HG03175 (cell line): ENCODE measurements around the gene PARD6G.

Source experiments
- ATAC-seq: cut with Tn5 transposase; IDR thresholded peaks from one replicate; pipeline ENCODE4 v1.9.1; 2021; ENCODE audit warnings: mild to moderate bottlenecking, moderate library complexity; ENCODE audit not compliant: unreplicated experiment

PARD6G gene

DNA sequence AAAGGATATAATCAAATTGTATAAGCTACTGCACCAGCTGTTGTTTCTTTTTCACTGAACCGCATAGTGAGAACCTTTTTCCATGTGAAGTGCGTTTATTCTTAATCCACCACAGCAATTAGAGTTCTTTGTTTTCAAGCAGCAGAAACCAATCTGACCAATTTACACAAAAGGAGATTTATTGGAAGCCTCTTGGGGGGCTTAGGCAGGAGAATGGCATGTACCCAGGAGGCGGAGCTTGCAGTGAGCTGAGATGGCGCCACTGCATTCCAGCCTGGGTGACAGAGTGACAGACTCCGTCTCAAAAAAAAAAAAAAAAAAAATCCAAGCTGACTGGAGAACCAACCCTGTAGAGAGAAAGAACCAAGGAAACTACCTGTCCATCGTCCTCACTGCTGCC lies 128.2 kb downstream of the PARD6G start:
- no peak for ATAC-seq

DNA sequence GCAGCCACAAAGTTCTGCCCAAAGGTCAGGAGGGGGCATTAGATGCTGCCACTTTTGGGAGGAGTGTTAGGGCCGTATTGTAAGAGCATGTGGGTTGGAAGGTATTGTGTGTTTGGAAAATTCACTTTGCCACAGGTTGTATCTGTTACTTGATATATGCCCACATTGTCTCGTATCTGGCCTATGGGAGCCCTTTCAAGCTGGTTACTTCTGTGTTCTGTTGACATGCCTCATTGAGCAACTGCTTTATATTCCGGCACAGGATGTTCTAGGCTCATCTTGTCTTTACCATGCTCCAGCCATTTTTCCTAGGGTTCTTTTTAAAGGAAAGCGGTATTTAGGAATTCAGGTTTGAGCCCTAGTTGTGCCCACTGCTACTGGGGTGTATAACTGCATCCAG lies 132.3 kb downstream of the PARD6G start:
- no peak for ATAC-seq

DNA sequence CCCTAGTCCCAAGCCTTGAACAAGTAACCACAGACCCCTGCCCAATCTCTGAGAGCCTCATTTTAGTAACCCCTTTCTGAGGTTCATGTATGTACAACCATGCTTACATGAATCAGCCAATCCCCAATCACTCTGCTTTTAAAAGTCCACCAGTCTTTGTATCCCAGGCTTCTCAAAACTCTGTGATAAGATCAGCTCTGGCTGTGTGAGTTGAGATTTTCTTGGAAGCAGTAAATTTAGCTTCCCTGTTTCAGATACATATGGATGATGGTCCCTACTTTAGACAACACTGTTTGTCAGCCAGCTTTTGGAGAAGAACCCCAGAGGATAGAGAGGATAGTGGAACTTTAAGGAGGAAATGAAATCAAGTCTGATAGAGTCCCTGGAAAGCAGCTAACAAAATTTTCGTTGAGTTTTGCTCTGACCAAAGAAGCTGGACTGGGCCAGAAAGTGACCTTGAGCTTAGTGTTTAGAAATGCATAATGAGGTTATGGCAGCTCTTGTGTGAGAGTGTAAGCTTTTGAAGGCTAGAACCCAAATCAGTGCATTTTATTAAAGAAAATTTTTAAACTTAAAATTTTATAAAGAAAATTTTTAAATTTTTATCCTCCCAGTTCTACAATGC lies 134.6 kb downstream of the PARD6G start:
- no peak for ATAC-seq

DNA sequence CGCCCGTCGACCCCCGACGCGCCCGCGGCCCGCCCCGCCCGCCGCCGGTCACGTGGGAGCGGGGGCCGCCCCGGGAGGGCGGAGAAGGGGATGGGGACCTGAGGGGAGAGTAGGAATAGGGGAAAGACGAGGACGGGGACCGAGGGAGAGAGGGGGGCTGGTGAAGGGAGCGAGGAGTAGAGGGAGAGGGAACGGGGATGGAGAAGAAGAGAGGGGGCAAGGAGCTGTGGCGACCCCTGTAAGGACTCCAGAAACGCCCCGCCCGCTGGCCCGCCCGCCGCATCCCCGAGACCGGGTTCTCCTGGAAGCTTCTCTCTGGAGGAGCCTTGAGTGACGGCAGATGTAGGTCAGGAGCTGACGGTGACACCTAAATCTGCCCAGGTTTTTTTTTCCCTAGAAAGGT lies 137.6 kb downstream of the PARD6G start:
- ATAC-seq = peak; percentile 15

DNA sequence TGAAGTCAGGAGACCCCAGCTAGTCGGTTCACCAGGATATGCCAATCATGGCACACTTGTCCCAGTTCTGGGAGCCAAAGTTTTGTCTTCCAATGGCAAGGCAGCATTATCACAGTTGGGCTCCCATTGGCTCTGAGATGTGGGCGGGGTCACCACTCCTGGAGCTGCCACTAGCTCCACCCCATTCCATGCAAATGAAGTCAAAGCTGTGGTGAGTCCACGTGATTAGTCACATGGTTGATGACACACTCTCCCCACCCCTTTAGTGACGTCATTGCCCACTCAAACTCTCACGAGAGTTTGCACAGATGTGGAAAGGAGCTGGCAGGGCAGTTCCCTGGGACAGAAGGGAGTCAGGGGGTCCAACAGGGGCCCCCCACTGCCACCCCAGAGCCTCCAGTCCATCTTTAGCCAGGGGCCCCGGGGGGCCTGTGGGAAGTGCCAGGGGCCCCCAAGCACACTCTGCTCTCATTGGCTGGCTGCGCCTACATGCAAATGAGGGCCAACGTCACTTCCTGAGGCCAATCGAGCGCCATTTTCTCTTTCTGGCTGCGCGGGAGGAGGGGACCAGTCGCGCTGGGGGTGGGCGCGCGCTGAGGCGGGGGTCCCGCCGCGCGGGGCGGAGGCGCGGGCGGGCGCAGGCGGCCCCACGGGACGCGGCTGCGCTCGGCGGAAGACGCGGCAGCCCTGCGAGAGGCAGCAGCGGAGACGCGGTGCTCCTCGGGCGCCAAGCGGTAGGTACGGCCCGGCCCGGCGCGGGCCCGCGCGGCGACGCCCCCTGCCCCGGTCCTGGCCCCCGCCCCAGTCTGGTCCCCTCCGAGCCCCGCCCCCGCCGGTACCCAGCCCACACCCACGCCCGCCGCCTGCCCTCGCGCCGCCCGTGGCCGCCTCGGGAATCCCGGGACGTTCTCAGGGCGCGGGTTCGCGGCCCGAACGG lies 138.3 kb downstream of the PARD6G start, which contains the start of gene ADNP2:
Gene ADNP2, plus strand, starts transcription at position 524 of the 937 bp plus-strand sequence. CDS start 8,281 bp downstream, outside the sequence.
- peak; percentile 72 for ATAC-seq

DNA sequence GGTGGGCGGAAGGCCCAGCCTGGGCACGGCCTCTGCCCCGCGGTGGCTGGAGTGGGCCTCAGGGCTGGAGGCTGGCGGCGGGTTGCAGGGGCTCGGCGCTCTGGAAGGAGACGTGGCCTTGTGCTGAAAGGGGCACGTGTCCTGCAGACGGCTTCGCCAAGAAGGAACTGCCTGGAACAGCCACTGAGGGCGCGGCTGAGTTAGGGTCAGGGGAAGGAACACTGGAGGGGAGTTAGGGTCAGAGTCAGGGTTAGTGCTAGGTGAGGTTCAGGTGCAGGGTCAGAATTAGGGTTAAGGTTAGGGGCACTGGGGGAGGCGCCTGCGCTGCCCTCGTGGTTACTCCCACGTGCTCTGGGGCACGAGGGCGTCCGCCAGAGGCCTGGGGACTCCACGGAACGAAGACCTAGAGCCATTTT lies 139.2 kb downstream of the PARD6G start:
- ATAC-seq = no peak

DNA sequence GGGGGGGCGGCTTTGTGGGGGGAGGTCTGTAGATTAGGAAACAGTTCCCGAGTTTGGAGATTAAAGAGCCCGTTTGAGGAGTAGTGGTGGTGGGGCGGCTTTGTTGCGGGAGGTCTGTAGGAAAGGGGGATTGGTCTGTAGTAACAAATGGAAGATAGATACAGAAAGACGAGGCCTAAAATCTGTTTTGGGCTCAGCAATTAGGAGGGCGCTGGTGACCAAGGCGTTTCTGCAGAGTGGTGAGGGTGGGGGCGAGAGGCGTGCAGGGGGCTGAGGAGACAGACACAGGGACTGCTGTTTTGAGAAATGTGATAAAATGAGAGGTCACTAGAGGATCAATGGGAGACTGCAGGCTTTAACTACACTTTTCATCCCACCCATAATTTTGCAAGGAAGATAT lies 139.9 kb downstream of the PARD6G start:
- ATAC-seq = no peak
